GM12891 (cell line): ENCODE data around the gene CIDEC.
"Not testable (repeated sequence)": the region's sequence is repeated elsewhere in the genome, so short reads cannot be mapped to it uniquely, and the experiment has no call there.

ENCODE experiments used
- DNase-seq: peaks from one replicate; pipeline ENCODE4 v3.0.0; 2011; ENCODE audit warnings: low spot score; ENCODE audit not compliant: insufficient read length
- FAIRE-seq: peaks from 2 replicates; lab custom pipeline; 2011; peaks lifted over from hg19 to GRCh38; lab: Jason Lieb, UNC
- PAX5 ChIP-seq: IDR thresholded peaks from 2 replicates; pipeline ENCODE4 v1.6.1; 2011; ENCODE audit warnings: low read length, moderate library complexity, mild to moderate bottlenecking; ENCODE audit not compliant: insufficient read depth, severe bottlenecking
- POLR2A ChIP-seq: IDR thresholded peaks from 2 replicates; pipeline ENCODE4 v1.6.1; 2011; ENCODE audit warnings: low read depth, low read length, control low read depth
- POLR2AphosphoS5 ChIP-seq: IDR thresholded peaks from 2 replicates; pipeline ENCODE4 v1.6.1; 2011; ENCODE audit warnings: low read depth, low read length, control low read depth
- POU2F2 ChIP-seq: IDR thresholded peaks from 2 replicates; pipeline ENCODE4 v1.6.1; 2011; ENCODE audit warnings: low read depth, mild to moderate bottlenecking, control low read depth, low read length, moderate library complexity
- SPI1 ChIP-seq: IDR thresholded peaks from 2 replicates; pipeline ENCODE4 v1.6.1; 2011; ENCODE audit warnings: low read depth, low read length, control low read depth
- TAF1 ChIP-seq: IDR thresholded peaks from 2 replicates; pipeline ENCODE4 v1.6.1; 2011; ENCODE audit warnings: low read depth, low read length, control low read depth

The CIDEC gene

DNA sequence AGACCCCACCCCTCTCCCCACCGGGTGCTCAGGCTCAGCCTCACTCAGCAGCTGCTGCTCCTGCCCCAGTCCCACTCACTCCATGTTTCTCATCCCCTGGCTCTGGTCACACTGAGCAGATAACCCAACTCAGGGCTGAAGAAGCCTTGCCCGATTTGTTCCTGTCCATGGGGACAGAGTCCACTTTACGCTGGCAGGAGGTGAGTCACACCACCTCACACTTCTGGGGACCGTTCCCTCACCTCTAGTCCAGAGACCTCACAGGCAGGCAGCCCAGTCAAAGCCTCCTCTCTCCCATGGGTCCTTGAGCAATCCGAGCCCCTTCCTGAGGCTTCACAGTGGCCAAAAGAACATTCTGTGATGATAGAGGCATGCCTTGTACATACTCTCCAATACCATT is 1.4 kb downstream of the CIDEC start:
- TF ChIP-seq POLR2AphosphoS5: no peak
- TF ChIP-seq TAF1: no peak
- TF ChIP-seq POU2F2: no peak
- no peak for TF ChIP-seq SPI1
- TF ChIP-seq PAX5: no peak
- no peak for TF ChIP-seq POLR2A
- FAIRE-seq (no peak), DNase-seq (no peak)

- TF ChIP-seq POLR2AphosphoS5 (no peak), POLR2A (no peak), SPI1 (no peak), TAF1 (no peak), POU2F2 (no peak), PAX5 (no peak)
- DNase-seq (no peak), FAIRE-seq (no peak)
Measured at GRCh38 chr3:9876991-9877390, 3.1 kb downstream of the CIDEC start.

GRCh38 chr3:9876255-9876654 is 3.8 kb downstream of the CIDEC start:
- not testable (repeated sequence) for DNase-seq, FAIRE-seq

- no peak for FAIRE-seq
- DNase-seq: no peak
- TF ChIP-seq POU2F2: no peak
- no peak for TF ChIP-seq POLR2A
- no peak for TF ChIP-seq SPI1
- no peak for TF ChIP-seq PAX5
- no peak for TF ChIP-seq POLR2AphosphoS5
Measured at GRCh38 chr3:9875448-9875847, 4.6 kb downstream of the CIDEC start.

- not testable (repeated sequence) for FAIRE-seq, DNase-seq
Measured at GRCh38 chr3:9872067-9872466, 8.0 kb downstream of the CIDEC start.

- DNase-seq (no peak), FAIRE-seq (no peak)
- TF ChIP-seq POLR2AphosphoS5 (no peak), POLR2A (no peak), PAX5 (no peak), POU2F2 (no peak)
Measured at GRCh38 chr3:9870978-9871377, 9.1 kb downstream of the CIDEC start.

GRCh38 chr3:9869955-9870354 is 10.1 kb downstream of the CIDEC start:
- FAIRE-seq (no peak), DNase-seq (no peak)
- TF ChIP-seq POLR2AphosphoS5 (no peak), POLR2A (no peak), SPI1 (no peak), PAX5 (no peak), POU2F2 (no peak), TAF1 (no peak)

DNA sequence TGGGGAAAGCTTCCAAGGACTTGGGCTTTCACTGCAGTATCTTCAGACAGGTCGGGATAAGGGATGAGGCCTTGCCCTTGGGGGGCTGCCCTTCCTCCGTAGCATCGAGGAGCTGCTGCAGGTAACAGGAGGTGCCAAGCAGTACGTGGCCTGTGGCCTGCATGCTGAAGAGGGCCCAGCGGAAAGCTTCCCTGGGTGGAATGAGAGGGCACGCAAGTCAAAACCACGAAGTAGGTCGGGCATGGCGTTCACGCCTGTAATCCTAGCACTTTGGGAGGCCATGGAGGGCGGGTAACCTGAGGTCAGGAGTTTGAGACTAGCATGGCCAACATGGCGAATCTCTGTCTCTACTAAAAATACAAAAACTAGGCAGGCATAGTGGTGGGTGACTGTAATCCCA is 12.9 kb downstream of the CIDEC start:
- no peak for DNase-seq
- no peak for TF ChIP-seq SPI1
- no peak for TF ChIP-seq POU2F2
- no peak for TF ChIP-seq POLR2A
- TF ChIP-seq TAF1: no peak
- FAIRE-seq: no peak

- DNase-seq (no peak), FAIRE-seq (no peak)
- TF ChIP-seq POLR2AphosphoS5: no peak
- TF ChIP-seq TAF1: no peak
- no peak for TF ChIP-seq POU2F2
- no peak for TF ChIP-seq POLR2A
- TF ChIP-seq SPI1: no peak
- no peak for TF ChIP-seq PAX5
Measured at GRCh38 chr3:9866639-9867038, 13.4 kb downstream of the CIDEC start.

- FAIRE-seq, DNase-seq: not testable (repeated sequence)
Measured at GRCh38 chr3:9865125-9865637, 14.9 kb downstream of the CIDEC start.

GRCh38 chr3:9864200-9864927 is 15.7 kb downstream of the CIDEC start:
- TF ChIP-seq TAF1 (no peak), POLR2A (no peak), POU2F2 (no peak), POLR2AphosphoS5 (no peak), PAX5 (no peak), SPI1 (no peak)
- no peak for DNase-seq
- FAIRE-seq: no peak
